ENCODE results near the gene PCYT1B. TPM values are rescaled to one million over a fixed set of nuclear protein-coding genes. Genes with fewer than 3 reads are reported as not detected.

Gene PCYT1B
- under 0.01 TPM in 2 replicates for total RNA-seq

GRCh38 chrX:24647257-24648058 is at the start of gene PCYT1B:
Gene PCYT1B (minus strand): TSS chrX:24647347. CDS start chrX:24647105, 242 bp downstream.

GRCh38 chrX:24693453-24694202 is 46.5 kb upstream of the PCYT1B start, which contains the start of gene POLA1:
Gene POLA1 (plus strand): TSS chrX:24693918. CDS start chrX:24693962, 44 bp downstream.

Other genes starting within 250 kb of the PCYT1B start
- 10.9 and 24.0 TPM in 2 replicates for gene PDK3, start 182.1 kb downstream of the PCYT1B start, total RNA-seq
- gene POLA1, start 46.6 kb upstream of the PCYT1B start, total RNA-seq, result 7.9 and 21.9 TPM in 2 replicates